Measurements from ENCODE around the gene TMC1.
"Not testable (repeated sequence)": the region's sequence is repeated elsewhere in the genome, so short reads cannot be mapped to it uniquely, and the experiment has no call there.

Gene TMC1

GRCh38 chr9:72827950-72828731 lies 306.7 kb downstream of the TMC1 start:
- no peak for DNase-seq

DNA sequence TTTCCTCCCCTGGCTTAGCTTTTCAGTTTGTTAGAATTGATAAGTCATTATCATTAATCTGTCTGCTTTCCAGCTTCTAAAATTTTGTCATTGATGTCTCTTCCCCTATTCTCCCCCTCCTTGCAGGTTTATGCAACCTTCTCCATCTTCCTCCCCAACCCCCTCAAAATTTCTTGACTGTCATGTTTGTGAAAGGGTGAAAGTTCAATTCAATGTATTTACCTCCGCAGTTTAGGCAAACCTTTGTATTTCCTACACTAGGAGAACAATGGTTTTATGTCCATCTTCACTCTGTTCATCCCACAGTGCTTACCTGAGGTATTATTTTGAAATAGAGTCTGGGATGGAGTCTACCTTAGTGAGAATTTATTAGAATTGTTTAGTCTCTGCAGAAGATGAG lies 313.6 kb downstream of the TMC1 start:
- DNase-seq, result no peak

DNA sequence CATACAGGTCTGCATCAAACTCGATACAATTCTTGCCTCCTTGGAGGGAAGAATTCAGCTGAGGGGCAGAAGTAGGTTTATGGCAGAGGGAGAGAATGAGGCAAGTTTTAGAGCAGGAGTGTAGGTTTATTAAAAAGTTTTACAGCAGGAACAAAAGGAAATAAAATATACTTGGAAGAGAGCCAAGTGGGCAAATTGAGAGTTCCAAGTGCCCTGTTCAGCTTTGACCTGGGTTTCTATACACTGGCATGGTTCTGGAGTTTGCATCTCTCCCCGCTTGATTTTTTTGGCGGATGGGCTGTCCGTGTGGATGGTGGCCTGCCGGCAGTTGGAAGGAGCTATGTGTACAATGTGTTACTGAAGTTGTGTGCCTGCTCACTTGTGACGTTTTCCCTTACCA lies 315.4 kb downstream of the TMC1 start:
- DNase-seq, result no peak

GRCh38 chr9:72839085-72839484 lies 317.7 kb downstream of the TMC1 start:
- no peak for DNase-seq

- no peak for DNase-seq
Measured at GRCh38 chr9:72843520-72844439, 322.4 kb downstream of the TMC1 start.

DNA sequence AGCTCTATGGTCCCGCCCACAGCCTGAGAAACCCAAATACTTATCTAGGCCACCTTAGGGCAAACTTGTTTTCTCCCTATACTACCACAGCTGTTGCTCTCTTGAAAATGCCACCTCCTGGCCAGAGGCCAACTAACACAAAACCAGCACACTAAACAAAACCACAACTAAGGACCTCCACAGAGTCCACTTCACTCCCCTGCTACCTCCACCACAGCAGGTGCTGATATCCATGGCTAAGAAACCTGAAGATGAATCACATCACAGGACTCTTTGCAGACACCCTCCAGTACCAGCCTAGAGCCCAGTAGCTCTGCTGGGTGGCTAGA lies 323.0 kb downstream of the TMC1 start:
- DNase-seq, result no peak

DNA sequence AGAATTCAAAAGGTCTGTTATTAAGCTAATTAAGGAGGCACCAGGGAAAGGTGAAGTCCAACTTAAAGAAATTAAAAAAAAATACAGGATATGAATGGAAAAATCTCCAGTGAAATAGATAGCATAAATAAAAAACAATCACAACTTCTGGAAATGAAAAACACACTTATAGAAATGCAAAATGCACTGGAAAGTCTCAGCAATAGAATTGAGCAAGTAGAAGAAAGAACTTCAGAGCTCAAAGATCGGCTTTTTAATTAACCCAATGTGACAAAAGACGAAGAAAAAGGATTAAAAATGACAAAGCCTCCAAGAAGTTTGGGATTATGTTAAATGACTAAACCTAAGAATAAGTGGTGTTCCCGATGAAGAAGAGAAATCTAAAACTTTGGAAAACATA lies 323.6 kb downstream of the TMC1 start:
- not testable (repeated sequence) for DNase-seq

DNA sequence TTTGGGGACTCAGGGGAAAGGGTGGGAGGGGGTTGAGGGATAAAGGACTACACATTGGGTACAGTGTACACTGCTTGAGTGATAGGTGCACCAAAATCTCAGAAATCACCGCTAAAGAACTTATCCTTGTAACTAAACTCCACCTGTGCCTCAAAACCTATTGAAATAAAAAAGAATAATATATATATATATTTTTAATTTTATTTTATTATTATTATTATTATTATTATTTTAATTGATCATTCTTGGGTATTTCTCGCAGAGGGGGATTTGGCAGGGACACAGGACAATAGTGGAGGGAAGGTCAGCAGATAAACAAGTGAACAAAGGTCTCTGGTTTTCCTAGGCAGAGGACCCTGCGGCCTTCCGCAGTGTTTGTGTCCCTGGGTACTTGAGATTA lies 328.8 kb downstream of the TMC1 start:
- not testable (repeated sequence) for DNase-seq

DNA sequence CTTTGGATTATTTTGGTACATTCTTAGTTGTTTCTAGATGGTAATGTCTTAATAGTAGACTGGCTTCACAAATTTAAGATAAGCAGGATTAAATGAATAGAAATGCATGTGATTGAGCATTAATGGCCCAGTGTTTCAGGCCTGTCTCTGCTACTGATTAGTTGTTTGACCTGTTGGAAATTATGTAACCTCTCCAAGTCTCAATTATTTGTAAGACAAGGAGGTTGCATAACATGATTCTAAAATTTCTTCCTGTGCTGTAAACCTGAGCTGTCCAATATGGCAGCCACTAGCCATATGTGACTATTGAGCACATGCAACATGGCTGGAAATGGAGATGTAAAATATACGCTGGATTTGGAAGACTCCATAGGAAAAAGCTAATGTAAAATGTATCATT lies 333.9 kb downstream of the TMC1 start:
- DNase-seq, result no peak

GRCh38 chr9:72855890-72856523 lies 334.6 kb downstream of the TMC1 start:
- DNase-seq, result no peak

DNA sequence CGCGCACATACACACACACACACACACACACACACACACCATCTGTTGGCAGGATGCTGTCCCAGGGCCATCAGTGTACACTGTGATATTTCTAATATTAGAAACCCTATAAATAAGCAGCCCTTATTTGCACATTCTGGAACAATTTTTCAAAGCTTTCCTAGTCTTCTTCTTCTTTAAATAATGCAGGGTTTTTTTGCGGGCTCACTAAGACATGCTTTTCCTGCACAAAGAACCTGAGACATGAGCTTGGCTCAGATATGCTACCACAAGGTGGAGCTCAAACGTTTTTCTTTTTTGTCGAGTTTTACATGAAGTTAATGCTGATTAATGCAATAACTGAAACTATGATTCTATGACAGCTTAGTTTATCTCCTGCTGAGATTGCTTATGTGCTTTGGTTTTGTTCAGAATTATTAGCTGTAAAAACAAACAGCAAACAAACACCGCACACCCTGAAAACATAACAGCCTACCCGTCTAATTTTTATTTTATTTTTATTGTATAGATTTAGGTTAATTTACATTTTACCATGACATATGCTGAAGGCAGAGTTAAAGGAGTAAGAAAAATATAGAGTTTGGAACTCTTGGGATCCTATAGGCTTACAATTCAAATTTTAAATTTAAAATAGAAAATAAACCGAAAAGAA lies 335.7 kb downstream of the TMC1 start:
- DNase-seq, result no peak

DNA sequence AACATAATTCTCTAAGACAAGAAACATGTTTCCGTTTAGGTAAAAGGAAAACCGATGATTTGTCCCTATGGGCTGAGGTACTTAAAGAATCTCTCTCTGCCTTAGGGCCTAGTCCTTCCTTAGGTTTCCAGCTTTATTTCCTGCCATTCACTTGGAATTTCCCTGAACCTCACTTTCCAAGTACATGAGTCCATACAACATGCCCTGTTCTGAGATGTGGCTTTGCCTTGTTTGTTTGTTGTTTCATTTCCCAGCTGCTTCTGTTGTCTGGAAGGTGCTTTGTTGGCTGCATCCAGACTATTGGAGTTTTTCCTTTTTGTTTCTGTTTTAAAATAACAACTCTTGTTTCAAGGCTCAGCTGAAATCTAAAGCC lies 336.2 kb downstream of the TMC1 start:
- DNase-seq, result no peak

GRCh38 chr9:72858089-72858912 lies 336.9 kb downstream of the TMC1 start:
- DNase-seq, result no peak

DNA sequence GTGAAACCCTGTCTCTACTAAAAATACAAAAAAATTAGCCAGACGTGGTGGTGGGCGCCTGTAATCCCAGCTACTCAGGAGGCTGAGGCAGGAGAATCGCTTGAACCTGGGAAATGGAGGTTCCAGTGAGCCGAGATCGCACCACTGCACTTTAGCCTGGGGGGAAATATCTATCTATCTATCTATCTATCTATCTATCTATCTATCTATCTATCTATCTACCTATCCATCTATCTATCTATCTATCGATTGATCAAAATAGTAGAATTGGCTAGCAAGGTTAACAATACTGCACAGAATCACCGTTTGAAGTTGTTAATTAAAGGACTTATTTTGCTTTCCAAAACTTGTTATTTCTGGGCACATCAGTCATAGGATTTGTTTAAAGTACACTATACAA lies 341.4 kb downstream of the TMC1 start:
- DNase-seq, result not testable (repeated sequence)

GRCh38 chr9:72863456-72864094 lies 342.2 kb downstream of the TMC1 start:
- DNase-seq, result no peak

- DNase-seq, result no peak
Measured at GRCh38 chr9:72864327-72864726, 342.9 kb downstream of the TMC1 start.

DNA sequence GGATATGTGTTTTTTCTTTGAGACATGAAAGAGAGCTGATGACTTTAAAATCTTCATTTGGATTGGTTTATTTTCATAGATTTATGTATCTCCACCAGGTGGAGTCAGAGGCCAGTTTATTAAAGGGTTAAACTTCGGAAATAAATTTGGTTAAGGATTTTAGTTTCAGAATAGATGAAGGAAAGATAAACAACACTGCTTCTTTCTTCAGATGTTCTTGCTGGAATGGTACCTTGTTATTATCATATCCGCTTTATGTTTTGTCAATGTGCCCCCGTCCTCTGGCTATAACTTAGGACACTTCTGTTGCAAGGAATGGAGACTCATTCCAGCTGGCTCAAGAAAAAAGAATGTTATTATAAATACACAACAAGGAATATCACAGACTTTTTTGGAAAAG lies 350.3 kb downstream of the TMC1 start:
- DNase-seq, result no peak

DNA sequence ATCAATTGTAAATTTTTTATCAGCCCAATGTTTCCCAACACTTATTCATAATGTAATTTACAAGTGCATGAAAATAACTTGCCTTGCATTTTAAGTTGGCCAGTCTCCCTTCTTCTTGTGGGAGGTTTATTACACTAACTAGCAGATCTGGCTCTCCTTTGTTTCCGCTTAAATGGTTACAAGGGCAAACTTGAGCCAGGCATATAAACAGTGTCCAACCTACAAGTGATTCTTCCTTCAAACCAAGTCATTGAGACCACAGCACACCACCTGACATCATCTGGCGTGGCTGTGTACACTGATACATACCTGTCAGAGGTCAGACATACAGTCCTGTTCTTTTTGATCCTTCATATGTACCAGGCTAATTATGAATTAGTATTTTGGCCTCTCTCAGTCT lies 351.3 kb downstream of the TMC1 start:
- no peak for DNase-seq

DNA sequence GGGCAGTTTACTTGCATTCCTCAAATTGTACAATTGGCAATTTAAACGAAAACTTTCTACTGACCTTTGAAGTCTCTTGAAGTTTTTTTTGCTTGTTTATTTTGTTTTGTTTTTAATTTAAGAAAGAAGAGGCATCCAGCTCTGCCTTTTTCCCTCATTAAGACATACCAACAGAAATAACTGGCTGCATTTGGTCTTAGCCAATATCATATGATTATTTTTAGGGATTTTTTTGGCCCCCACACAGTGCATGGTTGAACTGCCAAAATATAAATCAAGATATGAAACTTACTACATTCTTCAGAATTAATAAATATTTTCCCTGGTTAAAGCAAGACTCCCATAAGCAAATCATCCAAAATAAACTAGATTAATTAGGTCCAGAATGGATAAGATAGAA lies 352.0 kb downstream of the TMC1 start:
- DNase-seq, result no peak

- DNase-seq, result no peak
Measured at GRCh38 chr9:72874344-72874743, 352.9 kb downstream of the TMC1 start.

DNA sequence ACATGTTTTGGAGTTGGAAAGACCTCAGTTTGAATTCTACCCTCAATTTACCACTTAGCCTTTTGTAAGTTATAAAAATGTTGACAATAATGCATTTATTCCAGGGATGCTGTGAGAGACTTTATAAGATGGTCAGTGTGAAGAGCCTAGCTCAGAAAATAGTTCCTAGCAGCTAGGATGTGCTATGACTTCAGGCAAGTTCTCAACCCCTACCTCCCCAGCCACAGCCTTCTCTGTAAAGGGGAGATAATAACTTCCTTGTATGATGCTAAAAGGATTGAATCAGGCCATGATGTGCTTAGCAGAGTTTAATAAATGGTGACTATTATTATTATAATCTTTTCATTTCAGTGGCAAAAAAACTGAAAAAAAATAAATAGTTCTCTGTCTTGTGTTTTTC lies 353.8 kb downstream of the TMC1 start:
- DNase-seq, result no peak

- no peak for DNase-seq
Measured at GRCh38 chr9:72880821-72881220, 359.4 kb downstream of the TMC1 start.
